Aorta (tissue), 5 donors: ENCODE results near the gene PSEN1. TPM values are rescaled to one million over a fixed set of nuclear protein-coding genes. Genes with fewer than 3 reads are reported as not detected.
A peak's percentile ranks its signal among the peaks of the same experiment; 100 is the strongest.

Source experiments
- ATAC-seq: fragments of 200-7000 bp; cut with Tn5 transposase; one replicate; pipeline ENCODE4 v1.9.1; 2022; ENCODE audit warnings: moderate library complexity; ENCODE audit not compliant: low FRiP score
- DNase-seq, 2 donors: peaks; one replicate each; pipeline ENCODE4 v3.0.0-alpha.2; 2020
- H3K27ac ChIP-seq, 2 donors: one replicate each; pipeline ENCODE4 v1.5.1; 2013; ENCODE audit warnings: low read length in 2 of 2, mild to moderate bottlenecking in 2 of 2, moderate library complexity in 2 of 2, control low read depth in 1 of 2, inconsistent platforms in 1 of 2, low read depth in 1 of 2
- H3K27me3 ChIP-seq, 2 donors: one replicate each; pipeline ENCODE4 v1.6.1; 2013; ENCODE audit warnings: control low read depth in 1 of 2, low read length in 1 of 2, mild to moderate bottlenecking in 1 of 2, moderate library complexity in 1 of 2; ENCODE audit not compliant: insufficient read depth in 2 of 2, control insufficient read depth in 1 of 2
- H3K36me3 ChIP-seq, 2 donors: one replicate each; pipeline ENCODE4 v1.6.1; 2013; ENCODE audit warnings: control low read depth in 1 of 2, low read length in 1 of 2, mild to moderate bottlenecking in 1 of 2; ENCODE audit not compliant: insufficient read depth in 2 of 2, control insufficient read depth in 1 of 2
- H3K4me1 ChIP-seq, 2 donors: one replicate each; pipeline ENCODE4 v1.6.1; 2013; ENCODE audit warnings: low read length in 2 of 2, control low read depth in 1 of 2, mild to moderate bottlenecking in 1 of 2, moderate library complexity in 1 of 2; ENCODE audit not compliant: insufficient read depth in 2 of 2, control insufficient read depth in 1 of 2
- H3K4me3 ChIP-seq, 2 donors: one replicate each; pipeline ENCODE4 v1.5.1; 2013; ENCODE audit warnings: low read length in 2 of 2, control low read depth in 1 of 2, mild to moderate bottlenecking in 1 of 2
- H3K9me3 ChIP-seq: one replicate; pipeline ENCODE4 v1.6.1; 2013; ENCODE audit warnings: mild to moderate bottlenecking, low read length; ENCODE audit not compliant: control insufficient read depth
- WGBS, 2 donors: extraction: QIAGEN DNeasy Blood & Tissue Kit; methylation state at CpG; one replicate each; pipeline ENCODE4 v1.1.7; 2013; 5-methylcytosine and 5-hydroxymethylcytosine counted together
- intact Hi-C, 2 donors: fragments of 100-400 bp; cut with DNase I; formaldehyde crosslinking; loops; one replicate each; pipeline versions ENCODE4 v1.14.2 to v1.15.0; 2022
- polyA plus RNA-seq, 2 donors: library from polyadenylated mRNA; stranded (reverse); fragments of 200-250 nt; gene quantifications; one replicate each; pipeline ENCODE4 v1.2.3, GENCODE V29; 2013
- total RNA-seq, 2 donors: library from RNA; stranded (reverse); fragmentation: NEBNext Ultra II Directional; extraction: Animal tissue kit (Norgen Biotek cat#: 25700); gene quantifications; one replicate each; pipeline ENCODE4 v1.2.1, GENCODE V29; 2021
- donor health status: healthy with polysubstance abuse.
- donor health status: Bipolar disorder and iron deficiency.
- donor health status: DM: no; HTN: no; CAD: no.
- donor health status: DM: no; HTN: no; CAD: no.
- donor health status: DM: yes; HTN: yes; CAD: no.

PSEN1 gene
- total and polyA plus RNA-seq, 4 donors: 10.3 to 51.6 (median 32.4) TPM

GRCh38 chr14:73145371-73145770 lies 9.1 kb downstream of the PSEN1 start:
- no peaks in the 10 kb centered on the region for H3K4me1 ChIP-seq

GRCh38 chr14:73146111-73146510 lies 9.8 kb downstream of the PSEN1 start:
- Histone ChIP-seq H3K4me1 (no peaks in the 10 kb centered on the region), H3K9me3 (no peaks in the 10 kb centered on the region), H3K4me3 (no peak overlapping the region), H3K27me3 (no peaks in the 10 kb centered on the region), H3K27ac (no peak overlapping the region), H3K36me3 (peaks cover 0 to 6% of the 10 kb centered on the region in 2 donors)
- DNase-seq (no peak), ATAC-seq (no peak)
- WGBS, 2 donors: 71 to 78% methylated on average over 3 of the region's 3 CpGs
- intact Hi-C loops: no loop called here

More at GRCh38 chr14:73145371-73145770, 9.1 kb downstream of the PSEN1 start:
- no peak for ATAC-seq
- no peaks in the 10 kb centered on the region for H3K27me3 ChIP-seq
- H3K4me3 ChIP-seq: no peak overlapping the region
- H3K36me3 ChIP-seq: peaks cover 0 to 6% of the 10 kb centered on the region in 2 donors
- 85% methylated on average over 3 of the region's 3 CpGs for WGBS, 2 donors
- no peak for DNase-seq
- no peaks in the 10 kb centered on the region for H3K9me3 ChIP-seq
- no peak overlapping the region for H3K27ac ChIP-seq
- intact Hi-C loops: no loop called here

DNA sequence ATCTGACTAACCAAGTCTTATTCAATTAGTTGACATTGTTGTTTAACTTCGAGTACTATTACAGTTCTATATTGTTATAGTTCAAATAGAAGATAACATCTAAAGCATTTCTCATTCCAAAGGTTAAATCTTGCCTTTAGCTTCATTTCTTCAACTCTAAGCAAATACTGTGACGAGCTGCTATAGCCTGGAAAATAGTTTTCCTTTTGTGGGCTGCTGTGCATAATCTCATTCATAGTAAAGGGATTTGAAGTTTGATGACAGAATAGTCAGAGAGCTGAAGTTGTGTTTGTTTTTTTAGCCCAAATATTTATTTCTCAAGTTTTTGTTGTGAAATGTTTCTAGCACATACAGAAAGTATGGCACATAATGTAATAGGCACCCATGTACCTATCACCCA lies 13.4 kb downstream of the PSEN1 start:
- peaks cover 4 to 6% of the 10 kb centered on the region in 2 donors for H3K36me3 ChIP-seq
- 65 to 91% methylated on average over 2 of the region's 2 CpGs for WGBS, 2 donors
- no peaks in the 10 kb centered on the region for H3K27me3 ChIP-seq
- no peak for DNase-seq
- ATAC-seq: no peak
- H3K27ac ChIP-seq: no peak overlapping the region
- intact Hi-C loops: no loop called here
- no peaks in the 10 kb centered on the region for H3K4me1 ChIP-seq
- H3K9me3 ChIP-seq: no peaks in the 10 kb centered on the region
- no peak overlapping the region for H3K4me3 ChIP-seq

GRCh38 chr14:73153272-73153671 lies 17.0 kb downstream of the PSEN1 start:
- no peaks in the 10 kb centered on the region for H3K27me3 ChIP-seq
- intact Hi-C loops: no loop called here
- DNase-seq (no peak), ATAC-seq (peak; percentile 72)
- H3K9me3 ChIP-seq: no peaks in the 10 kb centered on the region
- H3K36me3 ChIP-seq: peaks cover 4 to 5% of the 10 kb centered on the region in 2 donors
- no peak overlapping the region for H3K27ac ChIP-seq
- no peaks in the 10 kb centered on the region for H3K4me1 ChIP-seq
- no peak overlapping the region for H3K4me3 ChIP-seq

- H3K27me3 ChIP-seq: no peaks in the 10 kb centered on the region
- peaks cover 2 to 3% of the 10 kb centered on the region in 2 donors for H3K36me3 ChIP-seq
- H3K27ac ChIP-seq: no peak overlapping the region
- WGBS, 2 donors: 90 to 91% methylated on average over 11 of the region's 11 CpGs
- H3K9me3 ChIP-seq: no peaks in the 10 kb centered on the region
- intact Hi-C loops: no loop called here
- DNase-seq: no peak
- H3K4me3 ChIP-seq: no peak overlapping the region
- no peaks in the 10 kb centered on the region for H3K4me1 ChIP-seq
- no peak for ATAC-seq
These were observed 25.9 kb downstream of the PSEN1 start for GRCh38 chr14:73162251-73162650.

GRCh38 chr14:73166399-73166798 lies 30.1 kb downstream of the PSEN1 start:
- Histone ChIP-seq H3K27me3 (no peaks in the 10 kb centered on the region), H3K4me3 (no peak overlapping the region), H3K9me3 (no peaks in the 10 kb centered on the region), H3K36me3 (peaks cover 6 to 15% of the 10 kb centered on the region in 2 donors), H3K27ac (no peak overlapping the region), H3K4me1 (no peaks in the 10 kb centered on the region)
- DNase-seq: no peak
- intact Hi-C loops: no loop called here
- no peak for ATAC-seq
- 82 to 94% methylated on average over 1 of the region's 1 CpG for WGBS, 2 donors

GRCh38 chr14:73167727-73168126 lies 31.4 kb downstream of the PSEN1 start:
- Histone ChIP-seq H3K4me1 (no peaks in the 10 kb centered on the region), H3K4me3 (no peak overlapping the region), H3K27ac (no peak overlapping the region), H3K27me3 (no peaks in the 10 kb centered on the region), H3K9me3 (no peaks in the 10 kb centered on the region), H3K36me3 (peaks cover 5 to 22% of the 10 kb centered on the region in 2 donors)
- intact Hi-C loops: no loop called here
- ATAC-seq (no peak), DNase-seq (no peak)
- 80 to 84% methylated on average over 4 of the region's 4 CpGs for WGBS, 2 donors

DNA sequence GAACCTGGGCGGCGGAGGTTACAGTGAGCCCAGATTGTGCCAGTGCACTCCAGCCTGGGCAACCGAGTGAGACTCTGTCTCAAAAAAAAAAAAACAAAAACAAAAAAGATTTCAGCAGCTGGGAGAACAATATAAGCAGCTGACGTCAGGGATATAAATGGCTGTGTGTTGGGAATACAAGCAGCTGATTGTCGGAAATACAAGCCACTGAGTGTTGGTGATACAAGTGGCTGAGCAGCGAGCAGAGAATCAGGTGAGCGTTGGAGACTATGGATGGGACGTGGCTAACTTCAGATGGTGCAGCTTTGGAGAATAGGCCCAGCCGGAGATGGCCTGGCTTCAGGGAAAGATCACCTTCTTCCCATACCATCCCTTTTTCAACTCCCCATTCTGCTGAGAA lies 32.0 kb downstream of the PSEN1 start:
- Histone ChIP-seq H3K27ac (no peak overlapping the region), H3K4me3 (no peak overlapping the region), H3K27me3 (no peaks in the 10 kb centered on the region), H3K4me1 (no peaks in the 10 kb centered on the region), H3K36me3 (peaks cover 5 to 23% of the 10 kb centered on the region in 2 donors), H3K9me3 (no peaks in the 10 kb centered on the region)
- intact Hi-C loops: no loop called here
- 85 to 87% methylated on average over 9 of the region's 9 CpGs for WGBS, 2 donors
- DNase-seq (no peak), ATAC-seq (no peak)

DNA sequence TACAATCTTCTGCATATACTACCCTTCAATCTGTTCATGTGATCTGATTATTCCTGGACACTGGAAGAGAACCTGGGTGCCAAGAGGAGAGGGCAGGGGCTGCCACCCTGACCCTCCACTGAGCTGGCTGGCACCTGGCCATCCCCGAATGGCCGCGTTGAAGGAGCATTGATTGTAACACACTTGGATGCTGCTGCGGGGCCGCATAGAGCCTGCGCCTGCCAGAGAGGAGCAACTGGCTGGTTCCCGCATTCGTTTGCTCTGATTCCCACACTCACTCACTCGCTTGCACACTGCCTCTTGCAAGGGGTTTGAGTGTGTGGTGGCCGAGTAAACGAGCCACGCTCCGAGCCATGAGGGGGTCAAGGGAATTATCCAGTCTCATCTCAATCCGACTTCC lies 32.4 kb downstream of the PSEN1 start:
- no peaks in the 10 kb centered on the region for H3K9me3 ChIP-seq
- no peak overlapping the region for H3K27ac ChIP-seq
- H3K4me1 ChIP-seq: no peaks in the 10 kb centered on the region
- WGBS, 2 donors: 89 to 90% methylated on average over 14 of the region's 14 CpGs
- DNase-seq (no peak), ATAC-seq (no peak)
- H3K27me3 ChIP-seq: no peaks in the 10 kb centered on the region
- H3K36me3 ChIP-seq: peaks cover 5 to 23% of the 10 kb centered on the region in 2 donors
- intact Hi-C loops: no loop called here
- no peak overlapping the region for H3K4me3 ChIP-seq
